PC-9 (cell line): Measurements from ENCODE around the gene PPM1E.

Experiments
- EZH2 ChIP-seq: fragments of 200-600 bp; sonication (generic); IDR thresholded peaks from 2 replicates; pipeline ENCODE4 v1.8.0; 2017; ENCODE audit warnings: antibody characterized with exemption, low read depth
- TF ChIP-seq, protein P1 (sequence below): fragments of 200-600 bp; sonication (generic); conservative IDR thresholded peaks from 2 replicates; pipeline ENCODE4 v1.6.1; 2017; ENCODE audit warnings: mixed run types, antibody characterized with exemption, mild to moderate bottlenecking, moderate library complexity

GRCh38 chr17:58822148-58823050 lies 66.7 kb downstream of the PPM1E start:
- TF ChIP-seq, protein P1, sequence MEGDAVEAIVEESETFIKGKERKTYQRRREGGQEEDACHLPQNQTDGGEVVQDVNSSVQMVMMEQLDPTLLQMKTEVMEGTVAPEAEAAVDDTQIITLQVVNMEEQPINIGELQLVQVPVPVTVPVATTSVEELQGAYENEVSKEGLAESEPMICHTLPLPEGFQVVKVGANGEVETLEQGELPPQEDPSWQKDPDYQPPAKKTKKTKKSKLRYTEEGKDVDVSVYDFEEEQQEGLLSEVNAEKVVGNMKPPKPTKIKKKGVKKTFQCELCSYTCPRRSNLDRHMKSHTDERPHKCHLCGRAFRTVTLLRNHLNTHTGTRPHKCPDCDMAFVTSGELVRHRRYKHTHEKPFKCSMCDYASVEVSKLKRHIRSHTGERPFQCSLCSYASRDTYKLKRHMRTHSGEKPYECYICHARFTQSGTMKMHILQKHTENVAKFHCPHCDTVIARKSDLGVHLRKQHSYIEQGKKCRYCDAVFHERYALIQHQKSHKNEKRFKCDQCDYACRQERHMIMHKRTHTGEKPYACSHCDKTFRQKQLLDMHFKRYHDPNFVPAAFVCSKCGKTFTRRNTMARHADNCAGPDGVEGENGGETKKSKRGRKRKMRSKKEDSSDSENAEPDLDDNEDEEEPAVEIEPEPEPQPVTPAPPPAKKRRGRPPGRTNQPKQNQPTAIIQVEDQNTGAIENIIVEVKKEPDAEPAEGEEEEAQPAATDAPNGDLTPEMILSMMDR, result no peak
- TF ChIP-seq EZH2, result no peak
